ENCODE data around the gene RRN3. TPM values are rescaled to one million over a fixed set of nuclear protein-coding genes. Genes with fewer than 3 reads are reported as not detected.

RRN3 gene
- total RNA-seq, 1 experiment from 2014 or later: 39.3 TPM

DNA sequence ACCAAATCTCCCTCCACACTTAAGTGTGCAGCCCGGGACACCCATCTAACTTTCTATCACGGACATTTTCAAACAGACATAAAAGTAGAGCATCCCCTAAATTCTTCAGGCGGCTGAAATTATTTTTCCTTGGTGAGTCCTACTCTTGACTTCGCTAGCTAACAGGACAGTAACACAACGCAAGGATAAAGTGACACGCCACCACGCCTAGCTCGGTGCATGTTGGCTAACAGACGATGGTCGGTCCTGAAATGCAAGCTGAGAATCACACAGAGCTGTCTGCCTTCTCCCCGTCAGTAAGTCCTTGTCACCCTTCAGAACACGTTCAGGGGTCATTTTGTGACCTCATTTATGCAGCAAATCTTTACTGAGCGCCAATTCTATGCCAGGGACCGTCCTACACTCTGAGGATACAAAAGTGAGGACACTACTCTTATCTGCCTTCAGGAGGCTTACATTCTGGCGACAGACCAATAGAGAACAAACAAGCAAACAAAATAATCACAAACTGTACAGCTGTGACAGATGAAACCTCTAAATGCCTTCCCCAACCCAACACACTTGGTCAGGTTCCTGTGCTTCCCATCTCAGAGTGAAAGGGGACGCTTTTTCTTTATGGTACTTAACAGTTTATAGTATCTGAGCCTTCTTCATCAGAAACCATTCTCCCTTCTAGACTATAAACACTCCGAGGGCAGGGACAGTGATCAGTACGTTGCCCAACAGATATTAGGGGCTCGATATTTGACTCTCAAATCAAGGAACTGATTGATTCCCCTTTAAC lies 39.5 kb downstream of the RRN3 start:
- Histone ChIP-seq H3K4me1 (ENCODE audit: insufficient read depth, low read length, poor library complexity, severe bottlenecking) (no peaks in the 10 kb centered on the region), H3K27ac (ENCODE audit: low read depth, low read length, poor library complexity, severe bottlenecking) (no peak overlapping the region), H3K9me3 (ENCODE audit: low read depth, low read length, poor library complexity, severe bottlenecking) (no peaks in the 10 kb centered on the region), H3K27me3 (replicated peaks; ENCODE audit: insufficient read depth, low read depth, low read length, poor library complexity) (no peaks in the 10 kb centered on the region), H3K4me3 (ENCODE audit: low read depth, low read length, poor library complexity, severe bottlenecking) (peak overlapping the region; percentile 96), H3K36me3 (ENCODE audit: insufficient read depth, low read length, poor library complexity, severe bottlenecking) (peaks cover 7% of the 10 kb centered on the region)
- peak; percentile 40 for DNase-seq (ENCODE audit: low spot score)
- intact Hi-C loops (cut with micrococcal nuclease; ENCODE audit: unreplicated experiment): no loop called here
- TF ChIP-seq, protein P1, sequence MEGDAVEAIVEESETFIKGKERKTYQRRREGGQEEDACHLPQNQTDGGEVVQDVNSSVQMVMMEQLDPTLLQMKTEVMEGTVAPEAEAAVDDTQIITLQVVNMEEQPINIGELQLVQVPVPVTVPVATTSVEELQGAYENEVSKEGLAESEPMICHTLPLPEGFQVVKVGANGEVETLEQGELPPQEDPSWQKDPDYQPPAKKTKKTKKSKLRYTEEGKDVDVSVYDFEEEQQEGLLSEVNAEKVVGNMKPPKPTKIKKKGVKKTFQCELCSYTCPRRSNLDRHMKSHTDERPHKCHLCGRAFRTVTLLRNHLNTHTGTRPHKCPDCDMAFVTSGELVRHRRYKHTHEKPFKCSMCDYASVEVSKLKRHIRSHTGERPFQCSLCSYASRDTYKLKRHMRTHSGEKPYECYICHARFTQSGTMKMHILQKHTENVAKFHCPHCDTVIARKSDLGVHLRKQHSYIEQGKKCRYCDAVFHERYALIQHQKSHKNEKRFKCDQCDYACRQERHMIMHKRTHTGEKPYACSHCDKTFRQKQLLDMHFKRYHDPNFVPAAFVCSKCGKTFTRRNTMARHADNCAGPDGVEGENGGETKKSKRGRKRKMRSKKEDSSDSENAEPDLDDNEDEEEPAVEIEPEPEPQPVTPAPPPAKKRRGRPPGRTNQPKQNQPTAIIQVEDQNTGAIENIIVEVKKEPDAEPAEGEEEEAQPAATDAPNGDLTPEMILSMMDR (conservative IDR thresholded peaks at IDR 0.05; ENCODE audit: low read depth, low read length): no peak
- CTCF ChIA-PET: no interaction called here
- TSS peak; percentile 51 for BruUV-seq (replicated peaks)
- POLR2A ChIA-PET (ENCODE audit: low non-redundant PET): no interaction called here

DNA sequence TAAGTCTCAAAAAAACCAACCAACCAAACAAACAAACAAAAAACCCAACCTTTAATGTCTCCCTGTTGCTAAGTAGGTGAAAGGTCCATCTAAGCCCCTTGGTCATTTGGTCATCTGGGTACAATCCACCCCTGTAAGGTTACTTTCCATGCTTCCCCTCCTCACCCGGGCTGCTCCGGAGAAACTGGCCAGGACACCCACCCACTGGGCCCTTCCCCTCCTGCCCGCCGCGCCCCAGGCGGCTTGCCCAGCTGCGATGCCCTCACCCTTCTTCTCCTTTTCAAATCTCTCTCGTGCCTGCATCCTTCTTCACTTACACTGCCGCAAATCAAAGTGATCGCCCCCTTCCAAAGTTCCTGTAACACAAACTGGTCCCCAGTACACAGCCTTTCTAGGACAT lies 40.2 kb downstream of the RRN3 start:
- CTCF ChIA-PET: no interaction called here
- no peaks in the 10 kb centered on the region for H3K4me1 ChIP-seq (ENCODE audit: insufficient read depth, low read length, poor library complexity, severe bottlenecking)
- no peaks in the 10 kb centered on the region for H3K27me3 ChIP-seq (replicated peaks; ENCODE audit: insufficient read depth, low read depth, low read length, poor library complexity)
- no peak overlapping the region for H3K4me3 ChIP-seq (ENCODE audit: low read depth, low read length, poor library complexity, severe bottlenecking)
- H3K36me3 ChIP-seq (ENCODE audit: insufficient read depth, low read length, poor library complexity, severe bottlenecking): peaks cover 2% of the 10 kb centered on the region
- POLR2A ChIA-PET (ENCODE audit: low non-redundant PET): no interaction called here
- TF ChIP-seq, protein P1 (conservative IDR thresholded peaks at IDR 0.05; ENCODE audit: low read depth, low read length): no peak
- TF ChIP-seq EZH2 (IDR thresholded peaks at IDR 0.05; ENCODE audit: borderline replicate concordance, low read depth, low read length, poor library complexity, severe bottlenecking): no peak
- intact Hi-C loops (cut with micrococcal nuclease; ENCODE audit: unreplicated experiment): no loop called here
- DNase-seq (ENCODE audit: low spot score): no peak
- no peak overlapping the region for H3K27ac ChIP-seq (ENCODE audit: low read depth, low read length, poor library complexity, severe bottlenecking)
- no peaks in the 10 kb centered on the region for H3K9me3 ChIP-seq (ENCODE audit: low read depth, low read length, poor library complexity, severe bottlenecking)
- BruUV-seq (replicated peaks): no TSS peak

DNA sequence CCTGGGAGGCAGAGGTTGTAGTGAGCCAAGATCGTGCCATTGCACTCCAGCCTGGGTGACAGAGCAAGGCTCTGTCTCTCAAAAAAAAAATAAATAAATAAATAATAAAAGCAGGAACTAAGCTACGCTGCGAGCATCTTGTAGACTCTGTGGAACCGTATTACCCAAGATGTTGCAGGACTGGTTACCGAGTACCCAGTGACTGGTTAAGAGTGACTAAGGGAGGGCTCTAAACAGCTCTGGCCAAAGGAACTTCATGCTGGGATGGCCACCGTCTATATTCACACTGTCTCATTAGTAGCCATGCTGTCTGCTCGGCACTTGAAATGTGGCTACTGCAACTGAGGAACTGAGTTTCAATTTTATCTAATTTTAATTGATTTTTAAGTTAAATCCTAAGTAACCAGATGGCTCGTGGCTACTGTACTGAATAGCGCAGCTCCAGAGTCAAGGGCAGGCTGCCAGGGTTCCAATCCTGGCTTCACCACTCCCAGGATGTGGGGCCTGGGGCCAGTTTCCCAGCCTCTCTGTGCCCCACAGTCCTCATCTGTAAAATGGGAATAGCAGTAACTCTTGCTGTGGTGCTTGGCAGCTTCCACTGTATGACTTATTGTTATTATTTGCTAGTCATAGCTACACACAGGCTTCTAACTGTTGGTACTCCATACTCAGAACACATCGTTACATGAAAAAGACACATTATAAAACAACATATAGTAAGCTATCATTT lies 41.2 kb downstream of the RRN3 start:
- TF ChIP-seq, protein P1 (conservative IDR thresholded peaks at IDR 0.05; ENCODE audit: low read depth, low read length): no peak
- no peak for TF ChIP-seq EZH2 (IDR thresholded peaks at IDR 0.05; ENCODE audit: borderline replicate concordance, low read depth, low read length, poor library complexity, severe bottlenecking)
- intact Hi-C loops (cut with micrococcal nuclease; ENCODE audit: unreplicated experiment): no loop called here
- Histone ChIP-seq H3K27ac (ENCODE audit: low read depth, low read length, poor library complexity, severe bottlenecking) (no peak overlapping the region), H3K9me3 (ENCODE audit: low read depth, low read length, poor library complexity, severe bottlenecking) (no peaks in the 10 kb centered on the region), H3K36me3 (ENCODE audit: insufficient read depth, low read length, poor library complexity, severe bottlenecking) (no peaks in the 10 kb centered on the region), H3K4me3 (ENCODE audit: low read depth, low read length, poor library complexity, severe bottlenecking) (no peak overlapping the region), H3K27me3 (replicated peaks; ENCODE audit: insufficient read depth, low read depth, low read length, poor library complexity) (no peaks in the 10 kb centered on the region), H3K4me1 (ENCODE audit: insufficient read depth, low read length, poor library complexity, severe bottlenecking) (no peaks in the 10 kb centered on the region)
- ChIA-PET CTCF (no interaction called here), POLR2A (ENCODE audit: low non-redundant PET) (interaction anchor here (0.6 kb wide), 1 partner anchor 30 kb away, joined by 3 read pairs; no protein-coding TSS in a partner anchor)
- DNase-seq (ENCODE audit: low spot score): no peak
- no TSS peak for BruUV-seq (replicated peaks)

Data from A673 (cell line).